PFSK-1 (cell line): ENCODE data around the gene UTP14C.

Source experiments
- FOXP2 ChIP-seq: optimal IDR thresholded peaks from 2 replicates; pipeline ENCODE3; 2011; ENCODE audit warnings: borderline replicate concordance, control low read depth, inconsistent platforms; ENCODE audit not compliant: insufficient read depth; ENCODE audit errors: extremely low read length, extremely low read depth
- POLR2AphosphoS5 ChIP-seq: IDR thresholded peaks from 2 replicates; pipeline ENCODE4 v1.6.1; 2012; ENCODE audit warnings: low read depth, mild to moderate bottlenecking, control low read depth, low read length, moderate library complexity
- REST ChIP-seq, 2 experiments: IDR thresholded peaks; 2 replicates each; pipeline versions ENCODE4 v1.6.1 to v1.8.0; 2011 to 2012; ENCODE audit warnings: low read depth in 2 of 2, low read length in 2 of 2, control low read depth in 1 of 2, inconsistent platforms in 1 of 2, mild to moderate bottlenecking in 1 of 2, moderate library complexity in 1 of 2; ENCODE audit not compliant: insufficient read depth in 1 of 2
- SIN3A ChIP-seq: IDR thresholded peaks from 2 replicates; pipeline ENCODE4 v1.6.1; 2012; ENCODE audit warnings: mild to moderate bottlenecking, low read length, moderate library complexity, borderline replicate concordance; ENCODE audit not compliant: insufficient read depth
- TAF1 ChIP-seq: IDR thresholded peaks from 2 replicates; pipeline ENCODE4 v1.6.1; 2012; ENCODE audit warnings: low read length, control low read depth, borderline replicate concordance; ENCODE audit not compliant: insufficient read depth

UTP14C gene

GRCh38 chr13:51978796-51979556 is 45.5 kb upstream of the UTP14C start:
- TF ChIP-seq SIN3A = no peak

DNA sequence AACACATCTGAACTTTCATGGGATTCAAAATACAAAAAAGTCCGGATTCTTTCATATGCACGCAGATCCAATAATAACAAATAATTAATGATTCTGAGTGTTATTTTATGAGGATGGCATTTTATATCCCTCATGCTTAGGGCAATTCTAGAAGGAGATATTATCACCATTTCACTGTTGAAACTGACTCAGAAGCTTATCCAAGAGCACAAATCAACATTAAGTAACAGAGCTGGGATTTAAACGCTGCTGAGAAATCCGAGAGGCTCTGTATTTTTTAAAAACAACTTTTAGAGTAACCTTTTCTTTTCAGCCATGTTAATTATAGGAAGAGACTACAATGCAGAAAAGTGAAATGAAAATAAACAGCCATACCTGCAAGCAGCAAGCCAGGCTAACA is 43.6 kb upstream of the UTP14C start:
- TF ChIP-seq TAF1 (no peak), POLR2AphosphoS5 (no peak), SIN3A (no peak), FOXP2 (no peak), REST (IDR thresholded peaks at IDR 0.05; ENCODE audit: insufficient read depth in 1 of 2, low read depth in 2 of 2, low read length in 2 of 2) (no peak)

GRCh38 chr13:51981355-51981754 is 43.1 kb upstream of the UTP14C start:
- no peak for TF ChIP-seq SIN3A
- TF ChIP-seq POLR2AphosphoS5 = no peak
- TF ChIP-seq TAF1 = no peak
- TF ChIP-seq FOXP2 = no peak
- no peak for TF ChIP-seq REST (IDR thresholded peaks at IDR 0.05; ENCODE audit: insufficient read depth in 1 of 2, low read depth in 2 of 2, low read length in 2 of 2)

- TF ChIP-seq SIN3A (no peak), REST (IDR thresholded peaks at IDR 0.05; ENCODE audit: insufficient read depth in 1 of 2, low read depth in 2 of 2, low read length in 2 of 2) (no peak), TAF1 (no peak)
These were observed 35.4 kb upstream of the UTP14C start for GRCh38 chr13:51988988-51989618.

- TF ChIP-seq POLR2AphosphoS5 (no peak), FOXP2 (no peak), REST (IDR thresholded peaks at IDR 0.05; ENCODE audit: insufficient read depth in 1 of 2, low read depth in 2 of 2, low read length in 2 of 2) (no peak), SIN3A (no peak), TAF1 (no peak)
These were observed 30.8 kb upstream of the UTP14C start for GRCh38 chr13:51993713-51994112.
